Measurements from ENCODE around the gene GPR39. TPM values are rescaled to one million over a fixed set of nuclear protein-coding genes. Genes with fewer than 3 reads are reported as not detected.

GPR39 gene
- total RNA-seq, 4 donors from 2014 or later: 0.21 to 1.8 (median 0.22) TPM; not detected in 1

- H3K4me3 ChIP-seq: no peak overlapping the region
- H3K27me3 ChIP-seq: peaks cover 0 to 4% of the 10 kb centered on the region in 2 donors
- no peak for DNase-seq (ENCODE audit: low spot score in 2 of 2)
- no peak for TF ChIP-seq EP300 (IDR thresholded peaks at IDR 0.05)
- H3K27ac ChIP-seq: no peak overlapping the region
- WGBS, 2 donors: 95 to 97% methylated on average over 30 of the region's 30 CpGs
- no peaks in the 10 kb centered on the region for H3K36me3 ChIP-seq
- H3K4me1 ChIP-seq: peaks cover 0 to 15% (median 6%) of the 10 kb centered on the region in 4 donors
- no peaks in the 10 kb centered on the region for H3K9me3 ChIP-seq
Observed at GRCh38 chr2:132417430-132418035, 928 bp downstream of the GPR39 start.

GRCh38 chr2:132419235-132419634, 2.6 kb downstream of the GPR39 start:
- Histone ChIP-seq H3K4me3 (no peak overlapping the region), H3K36me3 (no peaks in the 10 kb centered on the region), H3K27ac (no peak overlapping the region), H3K9me3 (no peaks in the 10 kb centered on the region), H3K4me1 (peaks cover 0 to 15% (median 6%) of the 10 kb centered on the region in 4 donors), H3K27me3 (peaks cover 0 to 4% of the 10 kb centered on the region in 2 donors)
- no peak for DNase-seq (ENCODE audit: low spot score in 2 of 2)
- 82 to 83% methylated on average over 3 of the region's 3 CpGs for WGBS, 2 donors
- TF ChIP-seq, protein P1, sequence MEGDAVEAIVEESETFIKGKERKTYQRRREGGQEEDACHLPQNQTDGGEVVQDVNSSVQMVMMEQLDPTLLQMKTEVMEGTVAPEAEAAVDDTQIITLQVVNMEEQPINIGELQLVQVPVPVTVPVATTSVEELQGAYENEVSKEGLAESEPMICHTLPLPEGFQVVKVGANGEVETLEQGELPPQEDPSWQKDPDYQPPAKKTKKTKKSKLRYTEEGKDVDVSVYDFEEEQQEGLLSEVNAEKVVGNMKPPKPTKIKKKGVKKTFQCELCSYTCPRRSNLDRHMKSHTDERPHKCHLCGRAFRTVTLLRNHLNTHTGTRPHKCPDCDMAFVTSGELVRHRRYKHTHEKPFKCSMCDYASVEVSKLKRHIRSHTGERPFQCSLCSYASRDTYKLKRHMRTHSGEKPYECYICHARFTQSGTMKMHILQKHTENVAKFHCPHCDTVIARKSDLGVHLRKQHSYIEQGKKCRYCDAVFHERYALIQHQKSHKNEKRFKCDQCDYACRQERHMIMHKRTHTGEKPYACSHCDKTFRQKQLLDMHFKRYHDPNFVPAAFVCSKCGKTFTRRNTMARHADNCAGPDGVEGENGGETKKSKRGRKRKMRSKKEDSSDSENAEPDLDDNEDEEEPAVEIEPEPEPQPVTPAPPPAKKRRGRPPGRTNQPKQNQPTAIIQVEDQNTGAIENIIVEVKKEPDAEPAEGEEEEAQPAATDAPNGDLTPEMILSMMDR (IDR thresholded peaks at IDR 0.05): no peak
- TF ChIP-seq EP300 (IDR thresholded peaks at IDR 0.05): no peak
- no peak for TF ChIP-seq POLR2A (IDR thresholded peaks at IDR 0.05)

DNA sequence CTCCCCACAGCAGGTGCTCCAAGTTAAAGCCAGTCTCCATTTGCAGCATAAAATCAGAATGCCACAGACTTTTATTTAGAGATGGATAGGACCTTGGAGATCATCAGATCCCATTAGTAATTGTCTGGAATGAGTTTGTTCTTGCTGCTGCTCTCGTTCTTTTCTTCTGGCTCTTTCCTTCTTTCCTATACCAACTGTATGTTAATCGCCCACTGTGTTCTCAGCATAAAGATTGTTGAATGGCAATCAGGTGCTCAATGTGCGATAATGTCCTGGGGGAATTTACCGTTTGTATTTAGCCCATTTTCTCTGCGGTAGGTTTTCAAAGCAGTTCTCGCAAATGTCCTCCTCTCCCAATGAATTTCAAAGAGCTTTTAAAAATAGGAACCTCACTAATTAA, 3.3 kb downstream of the GPR39 start:
- WGBS, 2 donors: 72 to 84% methylated on average over 6 of the region's 6 CpGs

DNA sequence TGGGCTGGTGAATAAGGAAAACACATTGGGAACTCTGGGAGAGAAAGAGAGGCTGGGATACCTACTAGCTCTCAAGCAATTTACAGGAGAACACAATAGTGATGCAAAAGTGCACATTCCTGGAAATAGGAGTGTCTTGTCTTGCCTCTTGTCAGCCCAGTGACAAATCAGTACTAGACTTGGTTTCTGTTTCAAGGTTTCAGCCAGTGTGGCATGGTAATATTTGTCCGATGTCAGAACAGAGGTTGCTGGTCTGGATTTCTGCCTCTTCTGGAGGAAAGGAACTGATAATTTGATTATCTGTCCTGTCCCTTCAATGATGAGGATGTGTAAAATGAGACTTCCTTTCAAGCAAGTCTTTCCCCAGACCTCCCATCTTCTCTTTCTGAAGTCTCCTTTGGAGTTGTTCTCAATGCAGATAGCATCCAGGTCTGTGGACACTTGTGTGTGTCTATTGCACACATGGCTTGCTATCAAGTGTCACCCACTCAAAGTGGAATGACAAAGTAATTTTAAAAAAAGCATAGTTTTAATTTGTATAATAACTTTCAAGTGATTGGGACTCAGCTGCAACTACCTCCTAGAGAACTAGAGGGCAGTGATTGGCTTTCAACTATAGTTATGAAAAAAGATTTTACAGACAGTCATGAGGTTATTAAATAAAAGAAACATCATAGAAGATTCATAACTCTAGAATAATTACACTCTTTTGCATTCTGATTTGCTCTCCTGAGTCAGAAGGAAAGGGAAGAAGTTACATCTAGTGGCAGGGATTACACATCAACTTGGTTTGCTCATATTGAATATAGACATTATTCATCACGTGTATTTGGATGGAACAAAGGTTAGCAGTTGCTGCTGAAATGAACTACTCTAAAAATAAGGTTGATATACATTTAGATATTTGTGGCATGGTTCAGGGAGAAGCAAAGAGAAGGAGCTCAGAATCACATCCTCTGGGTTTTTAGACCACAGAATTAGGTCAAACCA, 4.5 kb downstream of the GPR39 start:
- no peak overlapping the region for H3K4me3 ChIP-seq
- no peak for DNase-seq (ENCODE audit: low spot score in 2 of 2)
- peaks cover 0 to 11% (median 2%) of the 10 kb centered on the region in 4 donors for H3K4me1 ChIP-seq
- no peaks in the 10 kb centered on the region for H3K27me3 ChIP-seq
- no peak for TF ChIP-seq EP300 (IDR thresholded peaks at IDR 0.05)
- TF ChIP-seq, protein P1 (IDR thresholded peaks at IDR 0.05): no peak
- TF ChIP-seq POLR2A (IDR thresholded peaks at IDR 0.05): no peak
- no peaks in the 10 kb centered on the region for H3K9me3 ChIP-seq
- H3K36me3 ChIP-seq: no peaks in the 10 kb centered on the region
- H3K27ac ChIP-seq: no peak overlapping the region
- WGBS, 2 donors: 78 to 82% methylated on average over 2 of the region's 2 CpGs

More for the DNA sequence above, 3.3 kb downstream of the GPR39 start:
- H3K36me3 ChIP-seq: no peaks in the 10 kb centered on the region
- peaks cover 0 to 4% of the 10 kb centered on the region in 2 donors for H3K27me3 ChIP-seq
- peaks cover 0 to 19% (median 6%) of the 10 kb centered on the region in 4 donors for H3K4me1 ChIP-seq
- TF ChIP-seq POLR2A (IDR thresholded peaks at IDR 0.05): no peak
- TF ChIP-seq, protein P1 (IDR thresholded peaks at IDR 0.05): no peak
- TF ChIP-seq EP300 (IDR thresholded peaks at IDR 0.05): no peak
- no peaks in the 10 kb centered on the region for H3K9me3 ChIP-seq
- H3K4me3 ChIP-seq: no peak overlapping the region
- no peak overlapping the region for H3K27ac ChIP-seq
- no peak for DNase-seq (ENCODE audit: low spot score in 2 of 2)

- 83 to 85% methylated on average over 6 of the region's 6 CpGs for WGBS, 2 donors
- no peak for TF ChIP-seq EP300 (IDR thresholded peaks at IDR 0.05)
- TF ChIP-seq POLR2A (IDR thresholded peaks at IDR 0.05): no peak
- TF ChIP-seq, protein P1 (IDR thresholded peaks at IDR 0.05): no peak
- H3K4me3 ChIP-seq: no peak overlapping the region
Observed at GRCh38 chr2:132422736-132423135, 6.1 kb downstream of the GPR39 start.

More at GRCh38 chr2:132422736-132423135, 6.1 kb downstream of the GPR39 start:
- H3K36me3 ChIP-seq: no peaks in the 10 kb centered on the region
- peaks cover 0 to 4% (median 0%) of the 10 kb centered on the region in 4 donors for H3K4me1 ChIP-seq
- DNase-seq (ENCODE audit: low spot score in 2 of 2): no peak
- H3K9me3 ChIP-seq: no peaks in the 10 kb centered on the region
- no peaks in the 10 kb centered on the region for H3K27me3 ChIP-seq
- no peak overlapping the region for H3K27ac ChIP-seq

Measured in tibial nerve (tissue), 4 donors.